ELF-1 (cell line): Measurements from ENCODE around the gene C19orf18.

Experiments used
- DNase-seq: peaks from one replicate; pipeline ENCODE4 v3.0.0-alpha.2; 2016; ENCODE audit warnings: low read depth, low spot score

C19orf18 gene

GRCh38 chr19:57947419-57948134 lies 26.8 kb downstream of the C19orf18 start, which contains the start of gene ZNF256:
ZNF256 (minus strand) TSS chr19:57947706; CDS start chr19:57947474, 232 bp downstream.
- peak; percentile 98 for DNase-seq

DNA sequence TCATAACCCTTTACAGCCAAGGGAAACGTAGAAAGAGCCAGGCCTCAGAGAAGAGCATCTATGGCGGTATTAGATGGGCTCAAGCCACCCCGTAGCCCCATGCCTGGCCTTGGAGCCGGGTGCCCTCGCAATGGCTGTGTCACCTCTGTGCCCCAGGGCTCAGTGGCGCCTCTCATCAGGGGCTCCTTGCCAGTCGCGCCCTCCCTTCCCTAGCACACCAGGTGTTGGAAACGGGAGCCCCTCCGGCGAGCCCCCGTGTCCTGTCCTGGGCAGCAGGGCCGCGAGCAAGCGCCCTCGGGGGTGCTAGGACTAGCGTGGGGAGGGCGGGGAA lies 27.3 kb downstream of the C19orf18 start:
- DNase-seq = no peak

GRCh38 chr19:57946316-57946715 lies 28.0 kb downstream of the C19orf18 start:
- no peak for DNase-seq

DNA sequence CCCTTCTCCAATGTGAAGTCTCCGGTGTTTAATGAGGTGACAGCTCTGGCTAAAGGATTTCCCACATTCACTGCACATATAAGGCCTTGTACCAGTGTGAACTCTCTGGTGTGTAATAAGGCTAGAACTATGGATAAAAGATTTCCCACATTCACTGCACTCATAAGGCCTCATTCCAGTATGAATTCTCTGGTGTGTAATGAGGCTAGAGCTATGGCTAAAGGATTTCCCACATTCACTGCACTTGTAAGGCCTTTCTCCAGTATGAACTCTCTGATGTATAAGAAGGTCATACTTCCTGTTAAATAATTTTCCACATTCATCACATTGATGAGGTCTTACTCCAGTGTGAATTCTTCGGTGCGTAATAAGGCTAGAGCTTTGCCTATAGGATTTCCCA lies 32.7 kb downstream of the C19orf18 start:
- no peak for DNase-seq

DNA sequence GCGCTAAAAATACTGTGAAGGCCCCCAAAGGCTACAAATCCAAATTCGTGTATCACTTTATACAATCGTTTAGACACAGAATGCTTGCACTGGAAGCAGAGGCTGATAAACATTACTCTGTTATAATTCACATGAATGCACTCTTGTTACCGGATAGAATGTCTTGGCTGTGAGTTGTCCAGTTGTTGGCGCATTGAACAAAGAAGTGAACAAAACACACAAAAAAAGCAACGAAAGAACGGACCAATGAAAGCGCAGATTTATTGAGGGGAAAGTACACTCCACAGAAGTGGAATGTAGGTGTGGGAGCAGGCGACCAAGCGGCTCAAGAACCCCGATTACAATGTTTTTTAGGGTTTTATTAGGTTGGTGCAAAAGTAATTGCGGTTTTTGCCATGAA lies 38.6 kb downstream of the C19orf18 start:
- no peak for DNase-seq

- DNase-seq = peak; percentile 88
Measured at GRCh38 chr19:57934820-57935665, 39.3 kb downstream of the C19orf18 start, which contains the start of gene ZNF418. ZNF418 (minus strand) TSS chr19:57935402; CDS start chr19:57933822, 1,580 bp downstream.

- no peak for DNase-seq
Measured at GRCh38 chr19:57927587-57927986, 46.7 kb downstream of the C19orf18 start.

DNA sequence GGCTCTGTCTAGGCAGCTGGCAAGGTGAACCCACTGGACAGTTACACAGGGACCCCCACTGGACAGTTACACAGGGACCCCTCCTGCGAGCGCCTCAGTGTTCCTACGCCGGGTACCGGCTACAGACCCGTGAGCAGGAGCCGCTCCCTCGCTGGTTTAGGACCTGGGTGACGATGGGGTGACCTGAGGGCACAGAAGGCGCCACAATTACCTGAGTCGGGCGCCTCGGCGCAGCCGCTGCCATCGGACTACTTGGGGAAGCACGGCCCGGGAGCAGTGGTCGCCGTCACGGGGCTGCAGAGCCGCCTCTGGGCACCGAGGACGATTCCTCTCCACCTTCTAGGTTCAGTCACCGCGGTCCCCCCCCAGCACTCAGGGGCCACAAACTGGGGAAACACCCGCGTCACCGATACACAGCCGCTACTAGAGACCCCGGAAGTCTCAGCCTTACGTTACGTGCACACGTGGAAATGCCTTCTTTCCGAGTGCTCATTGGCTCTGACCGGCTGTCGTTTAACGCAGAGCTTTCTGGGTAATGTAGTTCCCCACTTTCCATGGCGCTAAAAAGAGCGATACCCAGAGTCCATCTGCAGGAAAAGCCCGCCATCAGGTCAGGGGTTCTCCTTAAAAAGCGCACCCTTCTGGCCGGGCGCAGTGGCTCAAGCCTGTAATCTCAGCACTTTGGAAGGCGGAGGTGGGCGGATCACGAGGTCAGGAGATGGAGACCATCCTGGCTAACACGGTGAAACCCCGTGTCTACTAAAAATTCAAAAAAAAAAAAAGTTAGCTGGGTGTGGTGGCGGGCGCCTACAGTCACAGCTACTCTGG lies 58.0 kb downstream of the C19orf18 start, which contains the start of gene ZNF417:
ZNF417 (minus strand) TSS at position 425 of the 828 bp plus-strand sequence; CDS start at position 244, 181 bp downstream.
- DNase-seq = peak; percentile 99

- DNase-seq = no peak
Measured at GRCh38 chr19:57914531-57914930, 59.8 kb downstream of the C19orf18 start.
